GM12865 (cell line): ENCODE results near the gene CHCHD6.
A peak's percentile ranks its signal among the peaks of the same experiment; 100 is the strongest.

ENCODE experiments used
- DNase-seq: peaks from one replicate; pipeline ENCODE4 v3.0.0; 2010; ENCODE audit warnings: low read depth
- H3K4me3 ChIP-seq: 2 replicates; pipeline ENCODE4 v1.5.1; 2011; ENCODE audit warnings: mild to moderate bottlenecking, low read depth, low read length, control low read depth
- CTCF ChIP-seq: IDR thresholded peaks from 2 replicates; pipeline ENCODE4 v1.5.1; 2011; ENCODE audit warnings: low read length, control low read depth, low read depth, inconsistent platforms; ENCODE audit not compliant: insufficient read depth; ENCODE audit errors: missing control alignments

The CHCHD6 gene

GRCh38 chr3:126665959-126666657 lies 37.9 kb upstream of the CHCHD6 start:
- DNase-seq = no peak
- H3K4me3 ChIP-seq = no peak overlapping the region
- TF ChIP-seq CTCF = no peak

- DNase-seq = no peak
- H3K4me3 ChIP-seq = no peak overlapping the region
- no peak for TF ChIP-seq CTCF
Observed at GRCh38 chr3:126666658-126667528, 37.1 kb upstream of the CHCHD6 start.

GRCh38 chr3:126667631-126668449 lies 36.2 kb upstream of the CHCHD6 start:
- H3K4me3 ChIP-seq = no peak overlapping the region
- no peak for TF ChIP-seq CTCF
- no peak for DNase-seq

- no peak overlapping the region for H3K4me3 ChIP-seq
- TF ChIP-seq CTCF = no peak
Observed at GRCh38 chr3:126668450-126669401, 35.3 kb upstream of the CHCHD6 start.

GRCh38 chr3:126671521-126671920 lies 32.5 kb upstream of the CHCHD6 start:
- no peak overlapping the region for H3K4me3 ChIP-seq
- no peak for TF ChIP-seq CTCF
- DNase-seq = peak; percentile 34

More at GRCh38 chr3:126668450-126669401, 35.3 kb upstream of the CHCHD6 start:
- DNase-seq = no peak

GRCh38 chr3:126672340-126672739 lies 31.7 kb upstream of the CHCHD6 start:
- TF ChIP-seq CTCF = no peak
- DNase-seq = no peak
- no peak overlapping the region for H3K4me3 ChIP-seq
